Measurements from ENCODE around the gene LRRK1.

GRCh38 chr15:101052031-101052620, 133.0 kb downstream of the LRRK1 start:
- no peak for TF ChIP-seq CTCF (IDR thresholded peaks at IDR 0.05)
- TF ChIP-seq GABPB1 (CRISPR knock-in tag; IDR thresholded peaks at IDR 0.05) = no peak
- no peak for TF ChIP-seq TCF7 (CRISPR knock-in tag; IDR thresholded peaks at IDR 0.05; ENCODE audit: low read depth)
- TF ChIP-seq SMAD3 (CRISPR knock-in tag; IDR thresholded peaks at IDR 0.05; ENCODE audit: borderline replicate concordance) = no peak
- no peak for TF ChIP-seq MAX (CRISPR knock-in tag; IDR thresholded peaks at IDR 0.05)
- TF ChIP-seq SP1 (CRISPR knock-in tag; conservative IDR thresholded peaks at IDR 0.05) = no peak
- TF ChIP-seq IRF2 (CRISPR knock-in tag; IDR thresholded peaks at IDR 0.05; ENCODE audit: borderline replicate concordance, low read depth) = no peak
- no peak for TF ChIP-seq FOXP4 (CRISPR knock-in tag; IDR thresholded peaks at IDR 0.05)
- TF ChIP-seq ATF6 (CRISPR knock-in tag; IDR thresholded peaks at IDR 0.05) = no peak

Measured in WTC11 (cell line).